HL-60 (cell line): ENCODE data around the gene SCYGR3.

Experiments used
- DNase-seq, 2 experiments: peaks; one replicate each; pipeline ENCODE4 v3.0.0-alpha.2; 2010 to 2020; ENCODE audit warnings: low read depth in 1 of 2, low spot score in 1 of 2
- H3K27ac ChIP-seq: fragments of 250-450 bp; sonication (Bioruptor Pico); replicated peaks from 2 replicates; pipeline ENCODE4 v1.5.1; 2020; ENCODE audit warnings: mild to moderate bottlenecking, moderate library complexity
- H3K27me3 ChIP-seq: fragments of 250-450 bp; sonication (Bioruptor Pico); 2 replicates; pipeline ENCODE4 v1.5.1; 2021; ENCODE audit warnings: mild to moderate bottlenecking, moderate library complexity; ENCODE audit not compliant: insufficient read depth, poor library complexity, severe bottlenecking
- H3K4me3 ChIP-seq: replicated peaks from 2 replicates; pipeline ENCODE4 v1.5.1; 2011; ENCODE audit warnings: mild to moderate bottlenecking, control low read depth, low read length; ENCODE audit not compliant: insufficient read depth
- GABPA ChIP-seq: IDR thresholded peaks from 2 replicates; pipeline ENCODE4 v1.6.1; 2012; ENCODE audit warnings: low read depth
- POLR2AphosphoS5 ChIP-seq: IDR thresholded peaks from 2 replicates; pipeline ENCODE4 v1.6.1; 2012; ENCODE audit warnings: low read depth
- SPI1 ChIP-seq: IDR thresholded peaks from 2 replicates; pipeline ENCODE4 v1.6.1; 2012; ENCODE audit warnings: low read depth, mild to moderate bottlenecking, borderline replicate concordance
- long read RNA-seq: library from polyadenylated mRNA; unstranded; transcript quantifications from one replicate; pipeline ENCODE4 v2.0.0, GENCODE V29; 2020
- TF ChIP-seq, protein P1 (sequence below): IDR thresholded peaks from one replicate; pipeline ENCODE4 v1.5.1; 2011; ENCODE audit warnings: low read length, control low read depth, inconsistent platforms; ENCODE audit not compliant: insufficient read depth
- TF ChIP-seq, protein P2 (sequence below): IDR thresholded peaks from 2 replicates; pipeline ENCODE4 v1.6.1; 2012; ENCODE audit warnings: low read depth; ENCODE audit not compliant: insufficient replicate concordance

SCYGR3 gene, protein sequence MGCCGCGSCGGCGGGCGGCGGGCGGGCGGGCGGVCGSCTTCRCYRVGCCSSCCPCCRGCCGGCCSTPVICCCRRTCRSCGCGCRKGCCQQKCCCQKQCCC
- long read RNA-seq, result 0 reads

DNA sequence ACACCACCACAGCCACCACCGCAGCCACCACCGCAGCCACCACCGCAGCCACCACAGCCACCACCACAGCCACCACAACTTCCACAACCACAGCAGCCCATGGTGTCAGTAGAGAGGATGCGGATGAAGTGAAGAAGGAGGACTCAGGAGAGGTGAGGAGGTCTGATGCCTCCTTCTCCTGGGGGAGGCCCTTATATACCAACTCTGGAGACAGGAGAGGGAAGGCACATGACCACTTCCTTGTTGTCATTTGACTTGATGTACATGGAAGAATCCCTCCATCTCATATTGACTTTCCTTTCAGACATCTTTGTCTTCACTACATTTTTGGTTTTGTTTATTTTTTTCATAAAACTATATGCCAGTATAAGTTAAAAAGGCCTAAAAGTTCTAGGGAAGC is at the start of gene SCYGR3:
Gene SCYGR3, minus strand, starts transcription at position 101 of the 400 bp plus-strand sequence. Its CDS starts 0 bp downstream, at position 101.
- DNase-seq, result no peak
- H3K27ac ChIP-seq, result no peak within 1 kb of the TSS
- H3K4me3 ChIP-seq, result no peak within 1 kb of the TSS
- peaks cover 9% of the 10 kb centered on the region for H3K27me3 ChIP-seq
- TF ChIP-seq SPI1 (no peak), POLR2AphosphoS5 (no peak), GABPA (no peak)
- TF ChIP-seq, protein P1, sequence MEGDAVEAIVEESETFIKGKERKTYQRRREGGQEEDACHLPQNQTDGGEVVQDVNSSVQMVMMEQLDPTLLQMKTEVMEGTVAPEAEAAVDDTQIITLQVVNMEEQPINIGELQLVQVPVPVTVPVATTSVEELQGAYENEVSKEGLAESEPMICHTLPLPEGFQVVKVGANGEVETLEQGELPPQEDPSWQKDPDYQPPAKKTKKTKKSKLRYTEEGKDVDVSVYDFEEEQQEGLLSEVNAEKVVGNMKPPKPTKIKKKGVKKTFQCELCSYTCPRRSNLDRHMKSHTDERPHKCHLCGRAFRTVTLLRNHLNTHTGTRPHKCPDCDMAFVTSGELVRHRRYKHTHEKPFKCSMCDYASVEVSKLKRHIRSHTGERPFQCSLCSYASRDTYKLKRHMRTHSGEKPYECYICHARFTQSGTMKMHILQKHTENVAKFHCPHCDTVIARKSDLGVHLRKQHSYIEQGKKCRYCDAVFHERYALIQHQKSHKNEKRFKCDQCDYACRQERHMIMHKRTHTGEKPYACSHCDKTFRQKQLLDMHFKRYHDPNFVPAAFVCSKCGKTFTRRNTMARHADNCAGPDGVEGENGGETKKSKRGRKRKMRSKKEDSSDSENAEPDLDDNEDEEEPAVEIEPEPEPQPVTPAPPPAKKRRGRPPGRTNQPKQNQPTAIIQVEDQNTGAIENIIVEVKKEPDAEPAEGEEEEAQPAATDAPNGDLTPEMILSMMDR, result no peak
- TF ChIP-seq, protein P2, sequence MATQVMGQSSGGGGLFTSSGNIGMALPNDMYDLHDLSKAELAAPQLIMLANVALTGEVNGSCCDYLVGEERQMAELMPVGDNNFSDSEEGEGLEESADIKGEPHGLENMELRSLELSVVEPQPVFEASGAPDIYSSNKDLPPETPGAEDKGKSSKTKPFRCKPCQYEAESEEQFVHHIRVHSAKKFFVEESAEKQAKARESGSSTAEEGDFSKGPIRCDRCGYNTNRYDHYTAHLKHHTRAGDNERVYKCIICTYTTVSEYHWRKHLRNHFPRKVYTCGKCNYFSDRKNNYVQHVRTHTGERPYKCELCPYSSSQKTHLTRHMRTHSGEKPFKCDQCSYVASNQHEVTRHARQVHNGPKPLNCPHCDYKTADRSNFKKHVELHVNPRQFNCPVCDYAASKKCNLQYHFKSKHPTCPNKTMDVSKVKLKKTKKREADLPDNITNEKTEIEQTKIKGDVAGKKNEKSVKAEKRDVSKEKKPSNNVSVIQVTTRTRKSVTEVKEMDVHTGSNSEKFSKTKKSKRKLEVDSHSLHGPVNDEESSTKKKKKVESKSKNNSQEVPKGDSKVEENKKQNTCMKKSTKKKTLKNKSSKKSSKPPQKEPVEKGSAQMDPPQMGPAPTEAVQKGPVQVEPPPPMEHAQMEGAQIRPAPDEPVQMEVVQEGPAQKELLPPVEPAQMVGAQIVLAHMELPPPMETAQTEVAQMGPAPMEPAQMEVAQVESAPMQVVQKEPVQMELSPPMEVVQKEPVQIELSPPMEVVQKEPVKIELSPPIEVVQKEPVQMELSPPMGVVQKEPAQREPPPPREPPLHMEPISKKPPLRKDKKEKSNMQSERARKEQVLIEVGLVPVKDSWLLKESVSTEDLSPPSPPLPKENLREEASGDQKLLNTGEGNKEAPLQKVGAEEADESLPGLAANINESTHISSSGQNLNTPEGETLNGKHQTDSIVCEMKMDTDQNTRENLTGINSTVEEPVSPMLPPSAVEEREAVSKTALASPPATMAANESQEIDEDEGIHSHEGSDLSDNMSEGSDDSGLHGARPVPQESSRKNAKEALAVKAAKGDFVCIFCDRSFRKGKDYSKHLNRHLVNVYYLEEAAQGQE, result no peak

DNA sequence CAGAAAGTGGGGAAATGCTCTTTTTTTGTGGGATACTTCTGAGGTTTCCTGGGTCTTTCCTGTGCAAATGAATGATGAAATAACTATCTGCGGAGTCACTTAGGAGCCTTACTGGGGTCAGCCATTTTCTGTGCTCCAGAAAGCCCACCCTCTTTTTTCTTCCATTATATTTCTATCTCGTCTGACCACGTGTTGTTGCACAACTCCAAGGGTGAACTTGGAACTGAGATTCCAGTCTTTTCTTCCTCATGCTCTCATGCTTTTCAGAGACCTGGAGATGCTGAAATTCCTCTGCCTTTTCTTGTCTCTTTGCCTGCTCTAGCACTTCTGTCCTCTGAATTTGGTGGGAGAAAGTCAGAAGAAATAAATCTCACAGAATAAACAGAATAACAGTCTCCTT is 47.2 kb upstream of the SCYGR3 start:
- DNase-seq, result no peak
- no peak overlapping the region for H3K27ac ChIP-seq

DNA sequence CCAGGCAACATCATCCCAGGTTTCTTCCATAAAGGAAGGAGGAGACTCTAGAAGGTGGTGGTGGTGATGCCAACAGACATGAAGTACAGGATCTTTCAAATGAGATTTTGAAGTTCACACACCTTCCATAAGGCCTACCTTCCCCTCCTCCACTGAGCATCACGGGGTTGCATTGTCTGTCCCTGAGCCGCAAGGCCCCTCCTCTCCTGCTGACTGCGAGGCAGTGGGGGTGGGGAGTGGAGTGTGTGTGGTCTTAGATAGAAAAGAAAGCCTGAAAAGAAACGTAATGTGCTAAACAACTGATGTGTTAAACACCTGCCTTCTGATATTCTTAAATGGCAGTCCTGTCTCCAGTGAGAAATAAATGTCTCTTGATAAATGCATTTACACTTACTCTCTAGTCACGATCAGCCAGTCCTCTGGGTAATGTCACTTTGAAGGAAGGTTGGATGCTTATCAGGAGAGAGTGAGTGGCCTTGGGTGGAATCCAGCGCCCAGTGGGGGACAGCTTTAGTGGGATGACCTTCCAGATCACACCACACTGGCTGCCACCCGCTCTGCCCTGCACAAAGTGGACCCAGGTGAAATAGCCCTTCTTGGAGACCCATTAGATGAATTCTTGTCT is 46.5 kb upstream of the SCYGR3 start:
- TF ChIP-seq SPI1, result no peak
- H3K27ac ChIP-seq, result no peak overlapping the region
- DNase-seq, result no peak

More for the DNA sequence above, 47.2 kb upstream of the SCYGR3 start:
- Histone ChIP-seq H3K4me3 (no peak overlapping the region), H3K27me3 (peaks cover 5% of the 10 kb centered on the region)
- TF ChIP-seq GABPA, result no peak
- TF ChIP-seq POLR2AphosphoS5, result no peak
- TF ChIP-seq SPI1, result no peak
- TF ChIP-seq, protein P2, result no peak
- TF ChIP-seq, protein P1, result no peak

DNA sequence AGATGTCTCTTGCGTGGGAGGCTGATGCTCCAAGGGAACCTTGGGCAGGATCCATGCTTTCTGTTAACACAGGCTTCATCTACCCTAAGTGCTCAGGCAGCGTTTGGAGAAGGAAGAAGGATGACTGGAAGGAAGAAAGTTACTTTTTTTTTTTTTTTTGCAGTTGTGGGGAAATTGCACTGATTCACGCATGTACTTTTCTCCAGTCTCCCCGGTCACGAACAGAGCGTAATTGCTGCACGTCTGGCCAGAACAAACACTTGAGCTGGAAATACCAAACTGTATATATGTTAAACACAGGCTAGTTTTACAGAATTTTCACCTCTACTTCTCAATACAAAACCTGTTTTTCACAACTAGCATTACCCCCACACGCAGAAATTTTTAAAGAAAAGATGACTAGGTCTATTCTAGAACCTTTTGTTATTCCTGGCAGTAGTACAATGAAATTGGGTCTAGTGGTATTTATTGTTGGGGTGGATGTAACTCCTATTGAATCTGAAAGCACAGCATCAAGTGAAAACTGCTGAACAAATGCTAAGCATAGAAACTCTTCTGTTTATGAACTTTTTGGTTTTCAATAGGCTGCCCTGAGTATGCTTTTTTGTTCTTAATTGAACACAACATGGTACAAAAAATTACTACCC is 42.7 kb upstream of the SCYGR3 start:
- Histone ChIP-seq H3K27me3 (no peaks in the 10 kb centered on the region), H3K4me3 (no peak overlapping the region), H3K27ac (no peak overlapping the region)
- DNase-seq, result no peak
- TF ChIP-seq SPI1, result no peak
- no peak for TF ChIP-seq POLR2AphosphoS5
- TF ChIP-seq GABPA, result no peak
- TF ChIP-seq, protein P2, result no peak
- TF ChIP-seq, protein P1, result no peak

More for the DNA sequence above, 46.5 kb upstream of the SCYGR3 start:
- H3K27me3 ChIP-seq, result peaks cover 2% of the 10 kb centered on the region
- H3K4me3 ChIP-seq, result no peak overlapping the region
